Stimulated activated CD8-positive, alpha-beta memory T cell treated with anti-CD3 and anti-CD28 coated beads, Interleukin-12 subunit alpha, Interleukin-12 subunit beta, amount 100 ng/mL, for 4 hours (primary cell): ENCODE measurements around the gene SENP7.
"Not testable (repeated sequence)": the region's sequence is repeated elsewhere in the genome, so short reads cannot be mapped to it uniquely, and the experiment has no call there.

Source experiments
- DNase-seq: peaks from one replicate; pipeline ENCODE4 v3.0.0-alpha.2; 2020; ENCODE audit warnings: low read depth

Gene SENP7

DNA sequence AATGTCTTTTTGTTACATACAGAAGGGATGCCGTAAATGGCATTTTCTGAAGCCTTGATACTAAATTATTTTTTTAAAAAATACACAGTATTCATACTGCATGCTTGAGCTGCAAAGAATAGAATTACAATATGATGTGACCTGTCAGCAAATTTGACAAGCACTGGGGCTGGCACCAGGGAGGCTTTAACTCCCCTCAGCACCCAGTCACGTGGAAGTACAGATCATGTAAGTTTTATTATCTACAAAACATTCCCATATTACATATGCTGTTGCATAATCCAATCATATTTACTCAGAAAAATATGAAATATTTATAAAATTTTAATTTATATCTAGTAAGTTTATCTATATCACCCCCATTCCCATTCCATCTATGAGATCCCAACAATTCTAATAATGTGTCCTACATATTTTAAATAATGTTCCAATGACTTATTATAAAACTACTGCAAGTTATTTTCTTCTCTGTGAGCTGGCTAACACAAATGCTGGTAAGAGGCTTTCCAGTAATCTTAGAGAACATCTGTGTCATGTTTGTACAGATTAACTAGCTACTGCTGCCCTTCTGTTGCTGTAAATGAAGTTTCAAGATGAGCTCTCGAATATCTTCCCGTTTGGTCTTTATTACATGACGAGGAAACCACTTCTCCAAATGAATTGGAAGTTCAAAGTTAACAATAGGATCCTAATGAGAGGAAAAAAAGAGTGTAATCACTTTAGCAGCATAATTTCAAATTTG is 187.4 kb downstream of the SENP7 start:
- no peak for DNase-seq

- DNase-seq = no peak
Observed at GRCh38 chr3:101320475-101320874, 192.5 kb downstream of the SENP7 start, which contains the start of gene IMPG2. Gene IMPG2, minus strand, starts transcription at chr3:101320575. Its CDS starts 203 bp downstream, at chr3:101320372.

DNA sequence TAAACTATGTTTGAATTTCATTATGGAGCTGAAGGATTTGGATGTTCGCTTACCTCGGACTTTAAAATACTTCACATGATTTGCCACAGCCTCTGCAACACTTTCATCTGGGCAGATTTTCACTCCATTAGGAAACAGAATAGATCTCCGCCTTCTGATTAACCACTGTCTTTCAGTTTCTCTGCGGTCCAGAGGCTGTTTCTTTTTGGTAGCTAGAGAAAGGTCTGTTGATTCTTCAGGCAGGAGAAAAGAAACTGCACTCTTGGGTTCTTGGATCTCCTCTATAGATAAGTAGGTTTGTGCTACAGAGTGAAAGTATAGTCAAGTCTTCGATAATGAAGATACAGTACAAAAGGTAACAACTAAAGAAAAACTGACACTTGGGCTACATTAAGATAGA is 193.5 kb downstream of the SENP7 start:
- DNase-seq = no peak

GRCh38 chr3:101312545-101312944 is 200.5 kb downstream of the SENP7 start:
- no peak for DNase-seq

GRCh38 chr3:101311676-101312075 is 201.3 kb downstream of the SENP7 start:
- DNase-seq = no peak

DNA sequence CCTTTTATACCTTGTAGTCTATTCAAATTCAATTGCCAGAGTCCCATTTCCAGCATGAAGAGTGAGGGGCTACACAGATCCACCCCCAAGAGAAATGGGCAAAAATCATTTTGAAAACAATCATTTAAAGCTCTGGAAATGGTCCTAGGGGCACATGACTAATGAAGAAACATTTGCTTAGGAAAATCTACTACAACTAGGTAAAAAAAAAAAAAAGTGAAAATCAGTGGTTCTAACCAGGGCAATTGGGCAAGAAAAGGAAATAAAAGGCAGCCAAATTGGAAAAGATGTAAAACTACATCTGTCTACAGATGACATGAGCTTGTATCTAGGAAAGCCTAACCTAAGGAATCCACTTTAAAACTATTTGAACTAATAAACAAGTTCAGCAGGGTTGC is 202.0 kb downstream of the SENP7 start:
- DNase-seq = no peak

DNA sequence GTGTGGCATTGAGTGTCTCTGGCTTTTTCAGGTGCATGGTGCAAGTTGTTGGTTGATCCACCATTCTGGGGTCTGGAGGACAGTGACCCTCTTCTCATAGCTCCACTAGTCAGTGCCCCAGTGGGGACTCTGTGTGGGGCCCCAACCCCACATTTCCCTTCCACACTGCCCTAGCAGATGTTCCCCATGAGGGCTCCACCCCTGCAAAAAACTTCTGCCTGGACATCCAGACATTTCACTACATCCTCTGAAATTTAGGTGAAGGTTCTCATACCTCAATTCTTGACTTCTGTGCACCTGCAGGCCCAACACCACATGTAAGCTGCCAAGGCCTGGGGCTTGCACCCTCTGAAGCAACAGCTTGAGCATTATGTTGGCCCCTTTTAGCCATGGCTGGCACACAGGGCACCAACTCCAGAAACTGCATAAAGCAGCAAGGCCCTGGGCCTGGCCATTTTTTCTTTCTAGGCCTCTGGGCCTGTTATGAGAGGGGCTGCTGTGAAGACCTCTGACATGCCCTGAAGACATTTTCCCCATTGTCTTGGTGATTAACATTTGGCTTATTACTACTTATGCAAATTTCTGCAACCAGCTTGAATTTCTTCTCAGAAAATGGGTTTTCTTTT is 204.8 kb downstream of the SENP7 start:
- not testable (repeated sequence) for DNase-seq

GRCh38 chr3:101303836-101304235 is 209.2 kb downstream of the SENP7 start:
- DNase-seq = no peak

DNA sequence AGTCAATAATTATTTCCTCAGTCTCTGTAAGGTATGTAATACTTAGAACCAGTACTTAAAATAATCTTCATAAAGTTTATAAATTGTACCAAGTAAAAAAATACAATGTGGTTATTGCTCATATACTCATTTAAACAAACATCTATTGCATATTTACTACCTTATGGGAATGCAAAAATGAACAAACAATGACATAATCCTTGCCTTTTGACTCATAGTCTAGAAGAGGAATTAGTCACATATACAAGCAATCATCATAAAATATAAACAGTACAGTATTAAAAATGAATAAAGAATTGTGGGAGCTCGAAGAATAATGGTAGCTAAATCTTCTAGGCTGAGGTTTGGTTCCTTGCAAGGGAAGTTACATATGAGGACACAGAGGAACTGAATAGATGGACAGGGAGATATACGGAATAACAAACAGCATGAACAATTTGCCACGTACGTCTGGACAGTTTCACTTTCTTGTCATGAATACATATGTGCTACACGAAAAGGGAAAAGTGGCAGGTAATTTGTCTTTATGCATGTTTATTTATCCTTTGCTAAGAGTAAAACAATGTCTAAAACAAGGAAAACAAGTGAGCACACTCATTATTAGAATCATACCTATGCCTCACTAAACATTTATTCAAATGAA is 209.8 kb downstream of the SENP7 start:
- DNase-seq = no peak

DNA sequence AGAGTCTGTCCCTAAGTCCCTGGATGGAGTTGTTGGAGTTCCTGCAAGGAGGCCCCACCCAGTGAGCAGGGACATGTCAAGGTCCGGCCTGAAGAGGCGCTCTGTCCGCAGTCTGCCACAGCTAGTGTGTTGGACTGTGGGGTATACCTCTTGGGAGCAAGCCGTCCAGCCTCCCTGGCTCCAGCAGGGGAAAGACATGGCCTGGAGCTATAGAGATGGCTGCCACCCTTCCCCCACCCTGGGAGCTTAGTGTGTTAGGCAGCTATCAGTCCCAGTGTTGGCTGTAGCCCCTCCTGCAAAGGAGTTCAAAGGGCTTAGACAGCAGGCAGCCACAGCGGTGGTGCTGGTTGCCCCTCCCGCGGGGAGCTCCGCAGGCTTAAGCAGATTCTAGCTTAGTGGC is 212.9 kb downstream of the SENP7 start:
- no peak for DNase-seq

- no peak for DNase-seq
Observed at GRCh38 chr3:101292027-101292426, 221.0 kb downstream of the SENP7 start.

- no peak for DNase-seq
Observed at GRCh38 chr3:101288294-101288693, 224.7 kb downstream of the SENP7 start.

- no peak for DNase-seq
Observed at GRCh38 chr3:101284757-101285156, 228.3 kb downstream of the SENP7 start.

GRCh38 chr3:101281521-101282030 is 231.4 kb downstream of the SENP7 start:
- DNase-seq = no peak

GRCh38 chr3:101279765-101280385 is 233.1 kb downstream of the SENP7 start:
- DNase-seq = no peak

GRCh38 chr3:101279162-101279561 is 233.8 kb downstream of the SENP7 start:
- DNase-seq = no peak

GRCh38 chr3:101278727-101279126 is 234.3 kb downstream of the SENP7 start:
- no peak for DNase-seq
